Stomach (tissue), 4 donors: ENCODE measurements around the gene ABTB2.

Experiments
- CTCF ChIP-seq, 7 experiments: fragments of 450-650 bp in 4 of 7; fragments of 200-600 bp in 3 of 7; sonication (generic) in 3 of 7; IDR thresholded peaks; one replicate each; pipeline ENCODE4 v1.5.1; 2016 to 2019; ENCODE audit warnings: antibody characterized with exemption in 7 of 7, control low read depth in 2 of 7, mild to moderate bottlenecking in 1 of 7
- EP300 ChIP-seq: sonication (generic); formaldehyde crosslinking; IDR thresholded peaks from one replicate; pipeline ENCODE4 v1.6.1; 2017; ENCODE audit warnings: antibody characterized with exemption
- POLR2A ChIP-seq, 4 donors: fragments of 450-650 bp; IDR thresholded peaks; one replicate each; pipeline ENCODE4 v1.6.1; 2016; ENCODE audit warnings: antibody characterized with exemption in 4 of 4, control low read depth in 2 of 4, mild to moderate bottlenecking in 1 of 4, moderate library complexity in 1 of 4

GRCh38 chr11:34355726-34356125 lies 2.1 kb downstream of the ABTB2 start:
- TF ChIP-seq CTCF (IDR thresholded peaks at IDR 0.05) (no peak), EP300 (no peak), POLR2A (IDR thresholded peaks at IDR 0.05) (no peak)
